GM10266 (cell line): ENCODE data around the gene IRF1.

Source experiments
- DNase-seq: peaks from one replicate; pipeline ENCODE4 v3.0.0; 2012; ENCODE audit errors: extremely low spot score
- TF ChIP-seq, protein P1 (sequence below): IDR thresholded peaks from 2 replicates; pipeline ENCODE4 v1.5.1; 2012; ENCODE audit warnings: mild to moderate bottlenecking, low read depth; ENCODE audit not compliant: control insufficient read depth, insufficient read depth; ENCODE audit errors: missing control alignments

Gene IRF1

DNA sequence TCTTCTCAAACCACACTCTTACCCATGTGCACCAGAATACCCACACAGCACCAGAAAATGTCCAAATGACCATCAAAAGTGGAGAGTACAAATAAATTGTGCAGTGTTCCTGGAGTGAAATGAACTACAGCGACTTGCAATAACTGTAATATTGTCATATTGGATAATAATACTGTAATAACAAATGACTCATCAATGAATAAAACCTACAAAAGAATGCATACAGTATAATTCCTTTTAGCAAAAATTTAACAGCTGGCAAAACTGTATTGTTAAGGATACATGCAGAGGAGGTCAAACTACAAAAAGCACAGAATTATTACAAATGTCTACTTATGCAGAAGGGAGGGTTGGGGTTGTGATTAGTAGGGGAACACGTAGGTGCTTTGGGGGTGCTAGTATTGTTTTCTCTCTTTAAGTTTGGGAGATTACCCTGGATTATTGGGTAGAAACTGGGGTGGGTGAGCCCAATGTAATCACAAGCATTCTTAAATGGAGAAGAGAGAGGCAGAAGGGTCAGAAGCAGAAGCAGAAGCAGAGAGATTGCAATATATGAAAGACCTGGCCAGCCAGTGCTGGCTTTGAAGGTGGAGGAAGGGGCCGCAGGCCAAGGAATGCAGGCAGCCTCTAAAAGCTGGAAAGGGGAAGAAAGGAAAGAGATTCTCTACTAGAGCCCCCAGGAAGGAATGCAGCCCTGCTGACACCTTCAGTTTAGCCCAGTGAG, 21.8 kb downstream of the IRF1 start:
- TF ChIP-seq, protein P1, sequence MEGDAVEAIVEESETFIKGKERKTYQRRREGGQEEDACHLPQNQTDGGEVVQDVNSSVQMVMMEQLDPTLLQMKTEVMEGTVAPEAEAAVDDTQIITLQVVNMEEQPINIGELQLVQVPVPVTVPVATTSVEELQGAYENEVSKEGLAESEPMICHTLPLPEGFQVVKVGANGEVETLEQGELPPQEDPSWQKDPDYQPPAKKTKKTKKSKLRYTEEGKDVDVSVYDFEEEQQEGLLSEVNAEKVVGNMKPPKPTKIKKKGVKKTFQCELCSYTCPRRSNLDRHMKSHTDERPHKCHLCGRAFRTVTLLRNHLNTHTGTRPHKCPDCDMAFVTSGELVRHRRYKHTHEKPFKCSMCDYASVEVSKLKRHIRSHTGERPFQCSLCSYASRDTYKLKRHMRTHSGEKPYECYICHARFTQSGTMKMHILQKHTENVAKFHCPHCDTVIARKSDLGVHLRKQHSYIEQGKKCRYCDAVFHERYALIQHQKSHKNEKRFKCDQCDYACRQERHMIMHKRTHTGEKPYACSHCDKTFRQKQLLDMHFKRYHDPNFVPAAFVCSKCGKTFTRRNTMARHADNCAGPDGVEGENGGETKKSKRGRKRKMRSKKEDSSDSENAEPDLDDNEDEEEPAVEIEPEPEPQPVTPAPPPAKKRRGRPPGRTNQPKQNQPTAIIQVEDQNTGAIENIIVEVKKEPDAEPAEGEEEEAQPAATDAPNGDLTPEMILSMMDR = no peak
- no peak for DNase-seq

DNA sequence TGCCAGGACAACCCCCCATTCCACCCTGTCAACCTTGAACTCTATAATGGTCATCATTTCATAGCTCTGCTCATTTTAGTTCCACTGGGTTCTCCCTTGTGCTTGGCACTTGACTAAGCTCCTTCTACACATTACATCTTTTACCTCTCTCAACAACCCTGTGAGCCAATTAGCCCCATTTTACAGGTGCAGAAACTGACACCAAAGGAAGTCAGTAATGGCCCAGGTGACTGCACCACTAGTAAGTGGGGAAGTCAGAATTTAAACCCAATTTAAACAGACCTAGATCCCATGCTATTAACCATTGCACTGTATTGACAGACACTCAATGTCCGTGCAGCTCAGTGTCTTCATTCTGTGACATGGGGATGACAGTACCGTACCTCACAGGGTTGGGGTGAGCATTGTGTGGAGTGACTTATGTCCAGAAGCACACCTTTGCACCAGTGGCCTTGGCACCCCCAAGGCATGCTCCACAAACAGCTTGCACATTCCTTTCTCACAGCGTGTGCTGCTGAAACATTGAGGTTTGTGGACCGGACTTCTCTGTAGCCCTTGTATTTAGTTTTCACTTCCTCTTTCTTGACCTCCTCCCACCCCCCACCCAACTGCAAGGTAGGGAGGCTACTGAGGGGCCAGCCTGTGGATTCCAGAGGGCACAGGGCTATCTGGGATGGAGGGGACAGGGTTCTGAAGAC, 23.1 kb downstream of the IRF1 start:
- DNase-seq = no peak
- TF ChIP-seq, protein P1 = no peak

DNA sequence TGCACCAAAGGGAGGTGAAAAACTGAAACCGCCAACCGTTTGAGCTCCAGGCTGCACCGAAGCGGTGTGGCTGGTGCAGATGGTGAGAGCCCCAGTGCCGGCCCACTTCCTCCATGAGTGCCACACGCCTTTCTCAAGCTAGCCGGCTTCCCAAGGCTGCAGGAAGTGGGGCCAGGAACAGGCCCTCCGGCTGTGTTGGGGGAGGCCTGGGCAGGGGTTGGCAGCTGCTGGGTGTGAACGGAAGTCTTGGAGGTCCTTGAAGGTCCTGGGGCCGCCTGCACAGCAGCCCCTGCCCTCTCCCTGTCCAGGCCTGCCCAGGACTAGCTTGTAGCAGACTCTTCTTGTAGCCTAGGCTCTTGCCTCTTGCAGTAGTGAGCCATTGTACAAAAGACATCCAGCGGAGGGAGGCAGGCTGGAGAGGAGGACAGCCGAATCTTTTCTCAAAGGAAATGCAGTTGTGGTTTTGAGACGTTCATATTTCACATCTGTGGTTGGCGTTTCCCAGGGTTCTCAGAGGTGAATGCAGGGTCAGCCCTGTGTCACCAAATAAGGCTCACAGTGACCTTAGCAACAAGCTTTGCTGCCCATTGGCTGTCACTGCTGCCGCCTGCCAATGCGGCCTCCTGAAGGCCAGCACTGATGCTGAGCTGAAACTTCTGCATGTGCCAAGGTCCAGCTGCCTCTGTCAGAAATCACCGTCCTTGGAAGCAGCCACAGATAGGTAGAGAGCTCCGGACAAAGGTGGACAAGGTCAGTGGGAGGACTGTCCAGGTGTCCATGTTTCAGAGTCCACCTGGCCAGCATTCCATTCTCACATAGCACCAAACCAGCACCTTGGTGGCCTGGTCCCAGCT, 23.9 kb downstream of the IRF1 start:
- peak; percentile 65 for DNase-seq
- TF ChIP-seq, protein P1 = no peak

DNA sequence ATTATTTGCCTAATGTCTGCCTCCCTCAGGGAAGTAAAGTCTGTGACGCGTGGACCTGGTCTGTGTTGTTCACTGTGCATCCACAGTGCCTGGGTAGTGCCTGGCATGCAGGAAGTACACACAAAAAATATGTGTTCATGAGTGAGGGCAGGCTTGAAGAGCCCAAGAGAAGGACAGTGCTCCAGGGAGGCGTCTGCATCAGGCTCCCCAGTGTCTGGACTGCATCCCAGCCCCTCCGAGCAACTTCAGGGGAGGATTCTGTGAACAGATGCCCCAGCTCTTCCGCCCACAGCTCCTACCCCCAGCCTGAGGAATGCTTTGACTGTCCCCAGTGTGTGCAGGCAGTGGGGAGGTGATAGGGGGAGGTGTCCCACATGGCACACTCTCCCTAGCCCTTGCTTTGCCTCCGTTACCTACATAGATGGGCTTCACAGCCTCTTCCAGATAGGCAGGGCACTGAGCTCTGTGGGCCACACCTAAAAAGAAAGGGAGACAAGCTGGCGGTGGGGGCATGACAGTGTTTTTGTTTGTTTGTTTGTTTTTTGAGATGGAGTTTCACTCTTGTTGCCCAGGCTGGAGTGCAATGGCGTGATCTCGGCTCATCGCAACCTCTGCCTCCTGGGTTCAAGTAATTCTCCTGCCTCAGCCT, 25.4 kb downstream of the IRF1 start:
- DNase-seq = no peak
- TF ChIP-seq, protein P1 = no peak

- no peak for DNase-seq
These were observed 26.2 kb downstream of the IRF1 start for GRCh38 chr5:132464156-132464939.

GRCh38 chr5:132463811-132464155, 26.8 kb downstream of the IRF1 start:
- TF ChIP-seq, protein P1 = no peak

More at GRCh38 chr5:132464156-132464939, 26.2 kb downstream of the IRF1 start:
- TF ChIP-seq, protein P1 = no peak

More at GRCh38 chr5:132463811-132464155, 26.8 kb downstream of the IRF1 start:
- no peak for DNase-seq
